HepG2 (cell line): ENCODE data around the gene ZFP62. TPM values are rescaled to one million over a fixed set of nuclear protein-coding genes. Genes with fewer than 3 reads are reported as not detected.

Source experiments
- HDAC1 ChIP-seq: sonication (generic); formaldehyde crosslinking; IDR thresholded peaks from 2 replicates; pipeline ENCODE4 v1.5.1; 2020; ENCODE audit warnings: mild to moderate bottlenecking, missing genetic modification reagents
- MEF2D ChIP-seq: sonication (generic); formaldehyde crosslinking; IDR thresholded peaks from 2 replicates; pipeline ENCODE4 v1.5.1; 2020; ENCODE audit warnings: mild to moderate bottlenecking, missing genetic modification reagents
- NFE2L2 ChIP-seq: fragments of 150-350 bp; IDR thresholded peaks from 2 replicates; pipeline ENCODE4 v1.6.1; 2014; ENCODE audit warnings: low read length
- NRL ChIP-seq: sonication (generic); formaldehyde crosslinking; IDR thresholded peaks from 2 replicates; pipeline ENCODE4 v1.5.0; 2020; ENCODE audit warnings: missing genetic modification reagents, mild to moderate bottlenecking, moderate library complexity, borderline replicate concordance
- SIX4 ChIP-seq: sonication (generic); formaldehyde crosslinking; IDR thresholded peaks from 2 replicates; pipeline ENCODE4 v1.4.0; 2020; ENCODE audit warnings: missing genetic modification reagents
- SRF ChIP-seq: IDR thresholded peaks from 2 replicates; pipeline ENCODE4 v1.6.1; 2011; ENCODE audit warnings: mild to moderate bottlenecking, low read depth, low read length, moderate library complexity
- TMF1 ChIP-seq: sonication (generic); formaldehyde crosslinking; IDR thresholded peaks from 2 replicates; pipeline ENCODE4 v1.8.1; 2022; ENCODE audit warnings: low read depth, missing genetic modification reagents
- XRCC5 ChIP-seq: fragments of 200-400 bp; formaldehyde crosslinking; optimal IDR thresholded peaks from 2 replicates; pipeline ENCODE3; 2017; ENCODE audit warnings: mild to moderate bottlenecking, low read length
- ZC3H4 ChIP-seq: sonication (generic); formaldehyde crosslinking; IDR thresholded peaks from 2 replicates; pipeline ENCODE4 v1.4.0; 2020; ENCODE audit warnings: missing genetic modification reagents, borderline replicate concordance
- ZNF263 ChIP-seq: sonication (generic); formaldehyde crosslinking; IDR thresholded peaks from 2 replicates; pipeline ENCODE4 v1.4.0; 2020; ENCODE audit warnings: missing genetic modification reagents
- ZSCAN22 ChIP-seq: sonication (generic); formaldehyde crosslinking; IDR thresholded peaks from 2 replicates; pipeline ENCODE4 v1.4.0; 2020; ENCODE audit warnings: mild to moderate bottlenecking, missing genetic modification reagents
- polyA plus RNA-seq, 8 experiments: library from polyadenylated mRNA; depleted of rRNA in 3 of 8; stranded (reverse) in 7 of 8; unstranded in 1 of 8; fragments of >200 nt; fragmentation: Illumina TruSeq in 4 of 8; extraction: Trizol in 4 of 8; gene quantifications; 2 replicates each; pipeline versions ENCODE4 v1.2.1 to v1.2.3, GENCODE V29; 2011 to 2016; ENCODE audit warnings: low read depth in 4 of 8, missing spikeins in 1 of 8, mixed read lengths in 1 of 8; ENCODE audit not compliant: insufficient read depth in 1 of 8
- total RNA-seq, 5 experiments: library from RNA; depleted of rRNA; stranded (reverse); fragments of >200 nt; fragmentation: Illumina TruSeq; extraction: Trizol; gene quantifications; 2 replicates each; pipeline ENCODE4 v1.2.3, GENCODE V29; 2016; ENCODE audit warnings: low read depth in 1 of 5
- TF ChIP-seq, protein P1 (sequence below): sonication (generic); formaldehyde crosslinking; IDR thresholded peaks from 2 replicates; pipeline ENCODE4 v1.4.0; 2020; ENCODE audit warnings: missing genetic modification reagents, borderline replicate concordance
- TF ChIP-seq, protein P2 (sequence below), 2 experiments: IDR thresholded peaks; 2 replicates each; pipeline ENCODE4 v1.6.1; 2011 to 2012; ENCODE audit warnings: low read length in 2 of 2, borderline replicate concordance in 1 of 2, low read depth in 1 of 2, mild to moderate bottlenecking in 1 of 2, moderate library complexity in 1 of 2
- TF ChIP-seq, protein P3 (sequence below): sonication (generic); formaldehyde crosslinking; IDR thresholded peaks from 2 replicates; pipeline ENCODE4 v1.5.0; 2020; ENCODE audit warnings: missing genetic modification reagents
- TF ChIP-seq, protein P4 (sequence below): sonication (generic); formaldehyde crosslinking; IDR thresholded peaks from 2 replicates; pipeline ENCODE4 v1.5.0; 2020; ENCODE audit warnings: missing genetic modification reagents
- TF ChIP-seq, protein P5 (sequence below): sonication (generic); IDR thresholded peaks from 2 replicates; pipeline ENCODE4 v1.6.1; 2016; ENCODE audit warnings: low read depth, borderline replicate concordance

ZFP62 gene
- total and polyA plus RNA-seq, 2 of the 13 experiments (the other 11 are each of a cell fraction or from before 2014, with no cell fraction given) = 8.2 to 19.4 TPM

DNA sequence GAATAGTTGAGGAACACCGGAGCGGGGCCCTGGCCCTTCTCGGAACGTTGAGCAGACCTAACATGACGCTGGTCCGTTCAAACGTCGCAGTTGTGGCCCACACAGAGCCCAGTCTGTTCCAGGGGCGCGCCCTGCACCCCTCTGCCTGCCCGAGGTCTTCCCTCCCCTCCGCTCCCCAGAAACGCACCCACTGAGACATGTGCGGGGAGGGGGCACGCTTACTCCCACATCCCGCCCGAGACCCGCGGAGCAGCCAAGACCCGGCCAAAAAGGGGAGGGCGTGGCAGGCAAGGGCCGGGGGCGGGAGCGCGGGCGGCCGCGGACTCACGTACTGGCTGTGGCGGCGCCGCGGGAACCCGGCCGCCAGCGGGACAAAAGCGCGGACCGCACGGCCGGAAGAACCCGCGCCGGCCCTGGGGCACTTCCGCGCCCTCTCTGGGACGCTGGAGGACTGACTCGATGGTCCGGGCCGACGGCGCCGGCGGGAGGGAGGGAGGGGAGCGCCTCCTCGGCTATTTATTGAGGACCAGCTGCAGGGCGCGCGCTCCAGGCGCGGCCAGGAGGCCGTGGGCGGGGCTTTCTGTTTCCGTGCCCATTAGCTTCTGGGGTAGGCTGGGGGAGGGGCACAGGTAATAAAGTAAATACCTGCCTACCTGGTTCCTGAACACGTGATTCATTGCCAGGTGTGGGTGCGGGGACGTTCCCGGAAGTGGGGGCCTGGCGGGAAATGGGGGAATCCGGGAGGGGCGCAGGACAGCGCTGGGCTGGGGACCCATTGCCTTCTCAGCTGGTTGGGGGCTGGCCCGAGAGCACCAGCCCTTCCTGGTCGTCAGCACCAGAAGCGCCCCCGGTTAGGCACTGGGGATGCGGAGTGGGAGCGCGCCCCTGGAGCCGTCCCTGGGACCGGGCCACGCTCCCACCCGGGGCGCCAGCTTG is at the start of gene ZFP62 (continued):
- TF ChIP-seq, protein P1, sequence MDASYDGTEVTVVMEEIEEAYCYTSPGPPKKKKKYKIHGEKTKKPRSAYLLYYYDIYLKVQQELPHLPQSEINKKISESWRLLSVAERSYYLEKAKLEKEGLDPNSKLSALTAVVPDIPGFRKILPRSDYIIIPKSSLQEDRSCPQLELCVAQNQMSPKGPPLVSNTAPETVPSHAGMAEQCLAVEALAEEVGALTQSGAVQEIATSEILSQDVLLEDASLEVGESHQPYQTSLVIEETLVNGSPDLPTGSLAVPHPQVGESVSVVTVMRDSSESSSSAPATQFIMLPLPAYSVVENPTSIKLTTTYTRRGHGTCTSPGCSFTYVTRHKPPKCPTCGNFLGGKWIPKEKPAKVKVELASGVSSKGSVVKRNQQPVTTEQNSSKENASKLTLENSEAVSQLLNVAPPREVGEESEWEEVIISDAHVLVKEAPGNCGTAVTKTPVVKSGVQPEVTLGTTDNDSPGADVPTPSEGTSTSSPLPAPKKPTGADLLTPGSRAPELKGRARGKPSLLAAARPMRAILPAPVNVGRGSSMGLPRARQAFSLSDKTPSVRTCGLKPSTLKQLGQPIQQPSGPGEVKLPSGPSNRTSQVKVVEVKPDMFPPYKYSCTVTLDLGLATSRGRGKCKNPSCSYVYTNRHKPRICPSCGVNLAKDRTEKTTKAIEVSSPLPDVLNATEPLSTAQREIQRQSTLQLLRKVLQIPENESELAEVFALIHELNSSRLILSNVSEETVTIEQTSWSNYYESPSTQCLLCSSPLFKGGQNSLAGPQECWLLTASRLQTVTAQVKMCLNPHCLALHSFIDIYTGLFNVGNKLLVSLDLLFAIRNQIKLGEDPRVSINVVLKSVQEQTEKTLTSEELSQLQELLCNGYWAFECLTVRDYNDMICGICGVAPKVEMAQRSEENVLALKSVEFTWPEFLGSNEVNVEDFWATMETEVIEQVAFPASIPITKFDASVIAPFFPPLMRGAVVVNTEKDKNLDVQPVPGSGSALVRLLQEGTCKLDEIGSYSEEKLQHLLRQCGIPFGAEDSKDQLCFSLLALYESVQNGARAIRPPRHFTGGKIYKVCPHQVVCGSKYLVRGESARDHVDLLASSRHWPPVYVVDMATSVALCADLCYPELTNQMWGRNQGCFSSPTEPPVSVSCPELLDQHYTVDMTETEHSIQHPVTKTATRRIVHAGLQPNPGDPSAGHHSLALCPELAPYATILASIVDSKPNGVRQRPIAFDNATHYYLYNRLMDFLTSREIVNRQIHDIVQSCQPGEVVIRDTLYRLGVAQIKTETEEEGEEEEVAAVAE (CRISPR knock-in tag) = no peak
- TF ChIP-seq ZNF263 (0 out of 2 replicates have a peak, but pooled peaks have one; percentile 35), SIX4 (no peak), NRL (CRISPR knock-in tag) (no peak; the same call in none of the 2 replicates), ZSCAN22 (CRISPR knock-in tag) (0 out of 2 replicates have a peak, but pooled peaks have one; percentile 22), SRF (no peak), MEF2D (CRISPR knock-in tag) (no peak), TMF1 (peak; percentile 72; the same call in 1 of the 2 replicates), ZC3H4 (CRISPR knock-in tag) (no peak), XRCC5 (peak; percentile 29), NFE2L2 (no peak), HDAC1 (peak; percentile 79; the same call in 1 of the 2 replicates)
- TF ChIP-seq, protein P2, sequence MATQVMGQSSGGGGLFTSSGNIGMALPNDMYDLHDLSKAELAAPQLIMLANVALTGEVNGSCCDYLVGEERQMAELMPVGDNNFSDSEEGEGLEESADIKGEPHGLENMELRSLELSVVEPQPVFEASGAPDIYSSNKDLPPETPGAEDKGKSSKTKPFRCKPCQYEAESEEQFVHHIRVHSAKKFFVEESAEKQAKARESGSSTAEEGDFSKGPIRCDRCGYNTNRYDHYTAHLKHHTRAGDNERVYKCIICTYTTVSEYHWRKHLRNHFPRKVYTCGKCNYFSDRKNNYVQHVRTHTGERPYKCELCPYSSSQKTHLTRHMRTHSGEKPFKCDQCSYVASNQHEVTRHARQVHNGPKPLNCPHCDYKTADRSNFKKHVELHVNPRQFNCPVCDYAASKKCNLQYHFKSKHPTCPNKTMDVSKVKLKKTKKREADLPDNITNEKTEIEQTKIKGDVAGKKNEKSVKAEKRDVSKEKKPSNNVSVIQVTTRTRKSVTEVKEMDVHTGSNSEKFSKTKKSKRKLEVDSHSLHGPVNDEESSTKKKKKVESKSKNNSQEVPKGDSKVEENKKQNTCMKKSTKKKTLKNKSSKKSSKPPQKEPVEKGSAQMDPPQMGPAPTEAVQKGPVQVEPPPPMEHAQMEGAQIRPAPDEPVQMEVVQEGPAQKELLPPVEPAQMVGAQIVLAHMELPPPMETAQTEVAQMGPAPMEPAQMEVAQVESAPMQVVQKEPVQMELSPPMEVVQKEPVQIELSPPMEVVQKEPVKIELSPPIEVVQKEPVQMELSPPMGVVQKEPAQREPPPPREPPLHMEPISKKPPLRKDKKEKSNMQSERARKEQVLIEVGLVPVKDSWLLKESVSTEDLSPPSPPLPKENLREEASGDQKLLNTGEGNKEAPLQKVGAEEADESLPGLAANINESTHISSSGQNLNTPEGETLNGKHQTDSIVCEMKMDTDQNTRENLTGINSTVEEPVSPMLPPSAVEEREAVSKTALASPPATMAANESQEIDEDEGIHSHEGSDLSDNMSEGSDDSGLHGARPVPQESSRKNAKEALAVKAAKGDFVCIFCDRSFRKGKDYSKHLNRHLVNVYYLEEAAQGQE (IDR thresholded peaks at IDR 0.05; ENCODE audit: borderline replicate concordance in 1 of 2, low read depth in 1 of 2, low read length in 2 of 2) = no peak
- TF ChIP-seq, protein P3, sequence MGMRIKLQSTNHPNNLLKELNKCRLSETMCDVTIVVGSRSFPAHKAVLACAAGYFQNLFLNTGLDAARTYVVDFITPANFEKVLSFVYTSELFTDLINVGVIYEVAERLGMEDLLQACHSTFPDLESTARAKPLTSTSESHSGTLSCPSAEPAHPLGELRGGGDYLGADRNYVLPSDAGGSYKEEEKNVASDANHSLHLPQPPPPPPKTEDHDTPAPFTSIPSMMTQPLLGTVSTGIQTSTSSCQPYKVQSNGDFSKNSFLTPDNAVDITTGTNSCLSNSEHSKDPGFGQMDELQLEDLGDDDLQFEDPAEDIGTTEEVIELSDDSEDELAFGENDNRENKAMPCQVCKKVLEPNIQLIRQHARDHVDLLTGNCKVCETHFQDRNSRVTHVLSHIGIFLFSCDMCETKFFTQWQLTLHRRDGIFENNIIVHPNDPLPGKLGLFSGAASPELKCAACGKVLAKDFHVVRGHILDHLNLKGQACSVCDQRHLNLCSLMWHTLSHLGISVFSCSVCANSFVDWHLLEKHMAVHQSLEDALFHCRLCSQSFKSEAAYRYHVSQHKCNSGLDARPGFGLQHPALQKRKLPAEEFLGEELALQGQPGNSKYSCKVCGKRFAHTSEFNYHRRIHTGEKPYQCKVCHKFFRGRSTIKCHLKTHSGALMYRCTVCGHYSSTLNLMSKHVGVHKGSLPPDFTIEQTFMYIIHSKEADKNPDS = no peak
- TF ChIP-seq, protein P4, sequence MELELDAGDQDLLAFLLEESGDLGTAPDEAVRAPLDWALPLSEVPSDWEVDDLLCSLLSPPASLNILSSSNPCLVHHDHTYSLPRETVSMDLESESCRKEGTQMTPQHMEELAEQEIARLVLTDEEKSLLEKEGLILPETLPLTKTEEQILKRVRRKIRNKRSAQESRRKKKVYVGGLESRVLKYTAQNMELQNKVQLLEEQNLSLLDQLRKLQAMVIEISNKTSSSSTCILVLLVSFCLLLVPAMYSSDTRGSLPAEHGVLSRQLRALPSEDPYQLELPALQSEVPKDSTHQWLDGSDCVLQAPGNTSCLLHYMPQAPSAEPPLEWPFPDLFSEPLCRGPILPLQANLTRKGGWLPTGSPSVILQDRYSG (CRISPR knock-in tag) = no peak
- TF ChIP-seq, protein P5, sequence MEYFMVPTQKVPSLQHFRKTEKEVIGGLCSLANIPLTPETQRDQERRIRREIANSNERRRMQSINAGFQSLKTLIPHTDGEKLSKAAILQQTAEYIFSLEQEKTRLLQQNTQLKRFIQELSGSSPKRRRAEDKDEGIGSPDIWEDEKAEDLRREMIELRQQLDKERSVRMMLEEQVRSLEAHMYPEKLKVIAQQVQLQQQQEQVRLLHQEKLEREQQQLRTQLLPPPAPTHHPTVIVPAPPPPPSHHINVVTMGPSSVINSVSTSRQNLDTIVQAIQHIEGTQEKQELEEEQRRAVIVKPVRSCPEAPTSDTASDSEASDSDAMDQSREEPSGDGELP = peak; percentile 61; the same call in 1 of the 2 replicates
